Measurements from ENCODE around the gene FOSL2. TPM values are rescaled to one million over a fixed set of nuclear protein-coding genes. Genes with fewer than 3 reads are reported as not detected.

Gene FOSL2
- total RNA-seq, 1 donor from 2014 or later, result 60.5 TPM

DNA sequence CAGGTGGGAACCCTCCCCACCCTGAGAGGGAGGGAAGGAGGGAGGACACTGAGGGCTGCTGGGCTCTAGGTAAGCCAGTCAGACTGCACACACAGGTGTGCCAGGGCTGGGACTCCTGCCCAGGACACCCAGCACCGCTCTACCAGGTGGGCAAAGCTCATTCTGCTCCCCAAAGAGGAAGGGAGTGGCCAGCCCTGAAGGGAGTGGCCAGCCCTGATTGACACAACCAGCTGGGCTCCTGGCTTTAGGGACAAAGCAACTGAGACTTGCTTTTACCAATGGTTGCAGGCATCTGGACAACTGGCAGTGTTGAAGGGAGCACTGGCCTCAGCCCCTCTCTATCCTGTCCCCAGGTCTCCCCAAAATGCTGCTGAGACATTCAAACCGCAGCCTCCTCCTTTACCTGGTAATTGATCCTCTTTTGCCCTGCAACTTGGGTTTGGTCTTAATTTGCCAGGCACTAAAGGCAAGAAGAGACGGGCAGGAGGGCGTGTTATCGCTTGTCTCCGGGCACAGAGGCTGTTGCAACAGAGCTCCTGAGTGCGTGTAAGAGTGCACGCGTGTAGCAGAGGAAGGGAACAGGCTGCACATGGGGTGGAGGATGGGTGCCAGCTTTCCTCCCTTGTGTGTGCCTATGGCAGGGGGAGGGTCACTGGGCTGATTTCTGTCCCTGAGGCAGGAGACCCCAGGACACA lies 14.5 kb upstream of the FOSL2 start:
- DNase-seq (ENCODE audit: low spot score in 2 of 2, unreplicated experiment in 2 of 2), result no peak
- Mint-ChIP-seq H3K27ac (no peak overlapping the region), H3K4me3 (no peak overlapping the region), H3K27me3 (ENCODE audit: low read depth) (no peaks in the 10 kb centered on the region), H3K36me3 (no peaks in the 10 kb centered on the region), H3K4me1 (peaks cover 5% of the 10 kb centered on the region), H3K9me3 (no peaks in the 10 kb centered on the region)
- TF ChIP-seq, protein P1, sequence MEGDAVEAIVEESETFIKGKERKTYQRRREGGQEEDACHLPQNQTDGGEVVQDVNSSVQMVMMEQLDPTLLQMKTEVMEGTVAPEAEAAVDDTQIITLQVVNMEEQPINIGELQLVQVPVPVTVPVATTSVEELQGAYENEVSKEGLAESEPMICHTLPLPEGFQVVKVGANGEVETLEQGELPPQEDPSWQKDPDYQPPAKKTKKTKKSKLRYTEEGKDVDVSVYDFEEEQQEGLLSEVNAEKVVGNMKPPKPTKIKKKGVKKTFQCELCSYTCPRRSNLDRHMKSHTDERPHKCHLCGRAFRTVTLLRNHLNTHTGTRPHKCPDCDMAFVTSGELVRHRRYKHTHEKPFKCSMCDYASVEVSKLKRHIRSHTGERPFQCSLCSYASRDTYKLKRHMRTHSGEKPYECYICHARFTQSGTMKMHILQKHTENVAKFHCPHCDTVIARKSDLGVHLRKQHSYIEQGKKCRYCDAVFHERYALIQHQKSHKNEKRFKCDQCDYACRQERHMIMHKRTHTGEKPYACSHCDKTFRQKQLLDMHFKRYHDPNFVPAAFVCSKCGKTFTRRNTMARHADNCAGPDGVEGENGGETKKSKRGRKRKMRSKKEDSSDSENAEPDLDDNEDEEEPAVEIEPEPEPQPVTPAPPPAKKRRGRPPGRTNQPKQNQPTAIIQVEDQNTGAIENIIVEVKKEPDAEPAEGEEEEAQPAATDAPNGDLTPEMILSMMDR (IDR thresholded peaks at IDR 0.05; ENCODE audit: unreplicated experiment), result no peak

GRCh38 chr2:28378679-28379584 lies 13.7 kb upstream of the FOSL2 start:
- Mint-ChIP-seq H3K27me3 (ENCODE audit: low read depth) (no peaks in the 10 kb centered on the region), H3K27ac (no peak overlapping the region), H3K4me3 (no peak overlapping the region), H3K9me3 (no peaks in the 10 kb centered on the region), H3K36me3 (no peaks in the 10 kb centered on the region), H3K4me1 (peaks cover 6% of the 10 kb centered on the region)
- TF ChIP-seq, protein P1 (IDR thresholded peaks at IDR 0.05; ENCODE audit: unreplicated experiment), result no peak
- no peak for DNase-seq (ENCODE audit: low spot score in 2 of 2, unreplicated experiment in 2 of 2)

DNA sequence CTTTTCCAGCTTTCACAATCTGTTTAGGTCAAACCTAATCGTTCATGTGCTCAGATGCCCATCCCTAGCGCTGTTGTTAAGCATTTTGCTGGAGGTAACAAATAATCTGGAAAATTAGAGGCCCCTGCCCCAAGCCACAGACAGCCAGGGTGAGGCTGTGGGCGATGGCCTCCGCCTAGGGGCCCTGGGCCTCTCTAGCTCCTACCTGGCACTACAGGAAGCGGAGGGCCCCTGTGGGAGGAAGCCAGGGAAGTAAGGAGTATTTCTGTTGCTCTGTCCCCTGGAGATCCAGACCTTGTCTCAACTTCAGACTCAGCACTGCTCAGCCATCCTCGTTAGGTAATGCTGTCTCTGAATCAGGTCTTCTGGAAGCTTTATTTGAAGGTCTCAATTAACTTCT lies 12.4 kb upstream of the FOSL2 start:
- Mint-ChIP-seq H3K27me3 (ENCODE audit: low read depth) (no peaks in the 10 kb centered on the region), H3K9me3 (no peaks in the 10 kb centered on the region), H3K36me3 (no peaks in the 10 kb centered on the region), H3K4me3 (no peak overlapping the region), H3K4me1 (peaks cover 6% of the 10 kb centered on the region), H3K27ac (no peak overlapping the region)
- TF ChIP-seq, protein P1 (IDR thresholded peaks at IDR 0.05; ENCODE audit: unreplicated experiment), result no peak
- no peak for DNase-seq (ENCODE audit: low spot score in 2 of 2, unreplicated experiment in 2 of 2)

GRCh38 chr2:28381225-28382180 lies 11.2 kb upstream of the FOSL2 start:
- Mint-ChIP-seq H3K9me3 (no peaks in the 10 kb centered on the region), H3K4me3 (no peak overlapping the region), H3K27ac (no peak overlapping the region), H3K4me1 (peaks cover 6% of the 10 kb centered on the region), H3K27me3 (ENCODE audit: low read depth) (no peaks in the 10 kb centered on the region), H3K36me3 (no peaks in the 10 kb centered on the region)
- DNase-seq (ENCODE audit: low spot score in 2 of 2, unreplicated experiment in 2 of 2), result no peak
- TF ChIP-seq, protein P1 (IDR thresholded peaks at IDR 0.05; ENCODE audit: unreplicated experiment), result no peak

DNA sequence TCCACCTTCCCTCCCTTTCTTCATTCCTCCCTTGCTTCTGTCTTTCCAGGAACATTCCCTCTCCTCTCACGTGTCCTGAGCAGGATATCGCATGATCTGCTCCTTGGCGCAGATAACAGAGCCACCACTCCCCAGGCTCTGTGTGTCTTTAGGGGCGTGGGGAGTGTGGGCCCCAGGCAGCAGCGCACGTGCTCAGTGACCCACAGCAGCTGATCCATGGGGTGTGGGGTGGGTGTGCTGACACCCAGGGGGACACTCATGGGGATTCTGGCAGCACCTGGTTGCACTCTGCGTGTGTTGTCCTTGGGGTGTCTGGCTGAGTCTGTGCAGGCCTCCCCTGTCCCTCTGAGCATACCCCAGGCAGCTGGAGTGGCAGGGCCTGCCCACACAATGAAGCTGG lies 9.9 kb upstream of the FOSL2 start:
- Mint-ChIP-seq H3K36me3 (no peaks in the 10 kb centered on the region), H3K27me3 (ENCODE audit: low read depth) (no peaks in the 10 kb centered on the region)

More for the DNA sequence above, 9.9 kb upstream of the FOSL2 start:
- Mint-ChIP-seq H3K27ac (no peak overlapping the region), H3K4me1 (peaks cover 8% of the 10 kb centered on the region), H3K9me3 (no peaks in the 10 kb centered on the region), H3K4me3 (no peak overlapping the region)
- no peak for DNase-seq (ENCODE audit: low spot score in 2 of 2, unreplicated experiment in 2 of 2)
- TF ChIP-seq, protein P1 (IDR thresholded peaks at IDR 0.05; ENCODE audit: unreplicated experiment), result no peak
